ENCODE results near the gene CCL7. TPM values are rescaled to one million over a fixed set of nuclear protein-coding genes. Genes with fewer than 3 reads are reported as not detected.

The CCL7 gene
- polyA plus RNA-seq, 4 donors: 0.15 TPM; not detected in 3

DNA sequence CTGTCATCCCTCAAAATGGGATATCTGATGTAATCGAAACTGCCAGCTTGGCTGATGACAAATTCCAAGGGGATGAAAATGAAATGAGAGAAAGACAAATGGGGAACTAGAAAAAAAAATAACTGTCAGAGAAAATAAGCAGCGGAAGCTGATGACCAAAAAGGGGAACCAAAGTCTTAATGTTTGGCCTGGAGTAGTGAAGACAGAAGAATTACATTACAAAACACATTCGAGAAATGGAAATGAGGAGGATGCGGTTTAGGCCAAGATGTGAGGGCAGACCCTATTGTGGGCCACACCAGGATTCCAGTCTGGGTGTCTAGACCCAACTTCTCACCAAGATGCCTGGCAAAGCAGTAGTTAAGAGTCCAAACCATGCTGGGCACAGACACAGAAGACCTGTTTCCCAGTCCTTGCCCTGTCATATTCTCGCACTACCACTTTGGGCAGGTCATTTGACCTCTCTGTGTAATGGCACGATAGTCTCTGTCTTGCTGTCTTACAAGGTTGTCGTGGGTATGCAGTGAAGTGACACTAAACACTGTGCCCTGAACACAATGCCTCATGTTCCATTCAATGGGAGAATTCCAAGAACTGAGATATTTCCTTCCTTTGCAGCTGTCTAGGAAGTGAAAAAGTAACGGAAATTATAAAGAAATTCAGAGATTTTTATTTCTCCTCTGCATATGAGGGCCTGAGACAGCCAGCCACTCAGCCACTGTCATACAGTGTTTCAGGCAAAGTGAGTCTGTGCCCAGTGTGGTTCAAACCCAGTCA lies 27.2 kb upstream of the CCL7 start:
- DNase-seq: no peak
- Histone ChIP-seq H3K4me1 (ENCODE audit: control insufficient read depth in 3 of 3, insufficient read depth in 2 of 3, low read depth in 1 of 3, low read length in 2 of 3) (peaks cover 0 to 23% (median 0%) of the 10 kb centered on the region in 3 donors), H3K27ac (ENCODE audit: low read depth in 1 of 3, low read length in 2 of 3) (peak overlapping the region in 1 of 3 donors; percentile 61), H3K4me3 (ENCODE audit: low read depth in 1 of 3, low read length in 3 of 3) (no peak overlapping the region), H3K9me3 (ENCODE audit: control insufficient read depth in 2 of 2, insufficient read depth in 1 of 2, low read depth in 1 of 2, low read length in 1 of 2) (no peaks in the 10 kb centered on the region), H3K36me3 (ENCODE audit: control insufficient read depth in 3 of 3, insufficient read depth in 2 of 3, low read depth in 1 of 3, low read length in 3 of 3) (no peaks in the 10 kb centered on the region), H3K27me3 (ENCODE audit: control insufficient read depth in 3 of 3, insufficient read depth in 3 of 3, low read length in 3 of 3) (no peaks in the 10 kb centered on the region)
- FAIRE-seq: no peak
- WGBS, 3 donors: 67 to 89% (median 79%) methylated on average over 8 of the region's 8 CpGs

DNA sequence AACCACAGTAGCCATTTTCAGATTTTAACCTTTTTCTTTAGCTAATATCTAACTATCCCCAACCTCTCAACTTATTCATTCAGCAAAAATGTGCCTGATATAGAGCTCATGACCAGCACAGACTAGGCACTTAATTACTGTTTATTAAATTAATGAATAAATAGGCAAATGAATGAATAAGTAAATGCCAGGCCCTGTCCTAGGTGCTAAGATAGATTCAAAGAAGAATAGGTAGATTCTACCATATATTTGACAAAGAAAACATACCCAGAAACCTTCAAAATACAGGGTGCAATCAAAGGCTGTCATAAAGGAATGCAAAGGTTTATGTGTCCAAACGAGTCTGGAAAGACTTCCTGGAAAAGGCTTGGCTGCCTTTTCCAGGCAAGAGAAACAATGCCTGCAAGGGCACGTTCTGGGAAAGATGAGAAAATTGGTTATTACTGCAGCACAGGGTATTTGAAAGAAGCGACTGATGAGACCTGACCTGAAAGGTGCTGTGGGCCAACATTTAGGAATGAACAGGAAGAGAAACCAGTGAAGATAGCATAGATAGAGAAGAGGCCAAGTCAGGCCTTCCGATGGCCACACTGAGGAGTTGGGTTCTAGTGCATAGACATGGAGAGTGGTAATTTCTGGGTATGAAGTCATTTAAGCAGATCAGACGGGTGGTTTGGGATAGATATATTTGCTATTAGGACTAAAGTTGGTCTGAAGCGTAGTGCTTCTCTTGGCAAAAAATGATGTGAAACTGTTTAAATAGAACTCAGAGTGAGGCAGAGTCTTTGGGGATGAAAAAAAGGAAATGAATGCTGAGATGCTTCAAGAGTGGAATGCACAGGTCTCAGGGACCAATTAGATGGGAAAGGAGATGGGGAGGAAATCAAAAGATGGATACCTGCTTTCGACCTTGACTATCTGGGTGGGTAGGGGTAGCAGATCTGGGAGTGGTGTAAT lies 26.4 kb upstream of the CCL7 start:
- FAIRE-seq (no peak), DNase-seq (no peak)
- Histone ChIP-seq H3K4me3 (ENCODE audit: low read depth in 1 of 3, low read length in 3 of 3) (no peak overlapping the region), H3K27me3 (ENCODE audit: control insufficient read depth in 3 of 3, insufficient read depth in 3 of 3, low read length in 3 of 3) (no peaks in the 10 kb centered on the region), H3K9me3 (ENCODE audit: control insufficient read depth in 2 of 2, insufficient read depth in 1 of 2, low read depth in 1 of 2, low read length in 1 of 2) (no peaks in the 10 kb centered on the region), H3K27ac (ENCODE audit: low read depth in 1 of 3, low read length in 2 of 3) (peak overlapping the region in 1 of 3 donors; percentile 61), H3K36me3 (ENCODE audit: control insufficient read depth in 3 of 3, insufficient read depth in 2 of 3, low read depth in 1 of 3, low read length in 3 of 3) (no peaks in the 10 kb centered on the region), H3K4me1 (ENCODE audit: control insufficient read depth in 3 of 3, insufficient read depth in 2 of 3, low read depth in 1 of 3, low read length in 2 of 3) (peaks cover 0 to 29% (median 1%) of the 10 kb centered on the region in 3 donors)
- 66 to 73% (median 68%) methylated on average over 7 of the region's 7 CpGs for WGBS, 3 donors

DNA sequence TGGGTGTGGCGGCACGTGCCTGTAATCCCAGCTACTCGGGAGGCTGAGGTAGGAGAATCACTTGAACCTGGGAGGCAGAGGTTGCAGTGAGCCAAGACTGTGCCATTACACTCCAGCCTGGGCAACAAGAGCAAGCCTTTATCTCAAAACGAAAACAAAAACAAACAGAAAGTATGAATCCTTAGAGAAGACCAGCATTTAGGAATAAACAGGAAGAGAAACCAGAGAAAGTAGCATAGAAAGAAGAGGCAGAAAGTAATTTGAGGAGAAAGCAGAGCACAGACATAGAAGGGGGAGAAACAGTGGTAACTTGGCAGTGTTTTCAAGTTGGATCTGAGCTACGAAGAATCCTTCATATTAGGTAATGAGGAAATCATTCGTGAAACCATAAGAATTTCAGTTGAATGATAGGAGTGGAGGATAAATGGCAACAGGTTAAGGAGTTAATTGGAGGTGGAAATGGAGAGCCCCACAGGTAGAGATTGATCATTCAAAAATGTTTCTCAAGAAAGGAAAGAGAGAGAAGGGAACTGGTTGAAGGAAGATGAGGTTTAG lies 24.6 kb upstream of the CCL7 start:
- peaks cover 0 to 41% (median 8%) of the 10 kb centered on the region in 3 donors for H3K4me1 ChIP-seq (ENCODE audit: control insufficient read depth in 3 of 3, insufficient read depth in 2 of 3, low read depth in 1 of 3, low read length in 2 of 3)
- 69 to 89% (median 71%) methylated on average over 6 of the region's 6 CpGs for WGBS, 3 donors
- H3K27ac ChIP-seq (ENCODE audit: low read depth in 1 of 3, low read length in 2 of 3): no peak overlapping the region
- no peaks in the 10 kb centered on the region for H3K27me3 ChIP-seq (ENCODE audit: control insufficient read depth in 3 of 3, insufficient read depth in 3 of 3, low read length in 3 of 3)
- H3K4me3 ChIP-seq (ENCODE audit: low read depth in 1 of 3, low read length in 3 of 3): no peak overlapping the region
- H3K36me3 ChIP-seq (ENCODE audit: control insufficient read depth in 3 of 3, insufficient read depth in 2 of 3, low read depth in 1 of 3, low read length in 3 of 3): no peaks in the 10 kb centered on the region
- H3K9me3 ChIP-seq (ENCODE audit: control insufficient read depth in 2 of 2, insufficient read depth in 1 of 2, low read depth in 1 of 2, low read length in 1 of 2): no peaks in the 10 kb centered on the region
- DNase-seq (no peak), FAIRE-seq (no peak)

DNA sequence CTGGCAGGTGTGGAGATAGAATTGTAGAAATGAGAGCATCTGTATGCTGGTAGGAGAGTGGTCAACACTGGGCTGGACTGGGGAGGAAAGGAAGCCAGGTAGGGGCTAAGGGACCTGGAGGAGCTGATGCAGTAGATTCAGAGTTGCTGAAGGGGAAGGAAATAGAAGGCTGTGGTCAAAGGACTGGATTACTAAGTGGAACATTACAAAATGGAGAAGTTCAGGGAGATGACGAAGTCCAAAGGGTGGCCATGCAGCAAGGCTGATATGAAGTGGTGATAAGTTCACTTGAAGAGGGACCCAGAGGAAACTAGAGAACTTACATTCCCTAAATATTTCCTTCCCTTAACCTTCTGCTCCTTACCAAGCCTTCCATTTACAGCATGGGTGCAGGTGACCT lies 23.6 kb upstream of the CCL7 start:
- H3K36me3 ChIP-seq (ENCODE audit: control insufficient read depth in 3 of 3, insufficient read depth in 2 of 3, low read depth in 1 of 3, low read length in 3 of 3): no peaks in the 10 kb centered on the region
- WGBS, 3 donors: 68 to 77% (median 74%) methylated on average over 1 of the region's 1 CpG
- no peaks in the 10 kb centered on the region for H3K27me3 ChIP-seq (ENCODE audit: control insufficient read depth in 3 of 3, insufficient read depth in 3 of 3, low read length in 3 of 3)
- H3K9me3 ChIP-seq (ENCODE audit: control insufficient read depth in 2 of 2, insufficient read depth in 1 of 2, low read depth in 1 of 2, low read length in 1 of 2): no peaks in the 10 kb centered on the region
- H3K4me1 ChIP-seq (ENCODE audit: control insufficient read depth in 3 of 3, insufficient read depth in 2 of 3, low read depth in 1 of 3, low read length in 2 of 3): peaks cover 0 to 50% (median 8%) of the 10 kb centered on the region in 3 donors
- H3K27ac ChIP-seq (ENCODE audit: low read depth in 1 of 3, low read length in 2 of 3): peak overlapping the region in 1 of 3 donors; percentile 32
- peak in 1 of 2 donors; percentile 36 for DNase-seq
- FAIRE-seq: no peak
- no peak overlapping the region for H3K4me3 ChIP-seq (ENCODE audit: low read depth in 1 of 3, low read length in 3 of 3)

DNA sequence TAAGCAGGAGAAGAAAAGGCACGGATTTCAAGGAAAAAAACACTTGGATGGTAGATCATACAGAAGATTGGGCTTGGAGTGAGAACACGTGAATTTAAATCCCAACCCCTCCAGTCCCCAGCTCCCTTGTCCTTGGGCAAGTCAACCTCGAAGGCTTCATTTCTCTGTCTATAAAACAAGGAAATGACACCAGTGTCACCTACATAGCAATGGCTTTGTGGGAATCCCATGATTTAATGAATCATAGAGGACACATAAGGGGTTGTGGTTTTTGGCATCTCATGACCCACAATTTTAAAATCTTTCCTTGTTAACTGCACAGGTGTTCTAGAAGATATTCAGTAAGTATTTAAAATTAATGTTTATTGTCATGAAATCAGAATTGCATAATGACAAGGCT lies 23.1 kb upstream of the CCL7 start:
- Histone ChIP-seq H3K27me3 (ENCODE audit: control insufficient read depth in 3 of 3, insufficient read depth in 3 of 3, low read length in 3 of 3) (no peaks in the 10 kb centered on the region), H3K27ac (ENCODE audit: low read depth in 1 of 3, low read length in 2 of 3) (peak overlapping the region in 1 of 3 donors; percentile 32), H3K4me1 (ENCODE audit: control insufficient read depth in 3 of 3, insufficient read depth in 2 of 3, low read depth in 1 of 3, low read length in 2 of 3) (peaks cover 0 to 53% (median 8%) of the 10 kb centered on the region in 3 donors), H3K4me3 (ENCODE audit: low read depth in 1 of 3, low read length in 3 of 3) (no peak overlapping the region), H3K36me3 (ENCODE audit: control insufficient read depth in 3 of 3, insufficient read depth in 2 of 3, low read depth in 1 of 3, low read length in 3 of 3) (no peaks in the 10 kb centered on the region), H3K9me3 (ENCODE audit: control insufficient read depth in 2 of 2, insufficient read depth in 1 of 2, low read depth in 1 of 2, low read length in 1 of 2) (no peaks in the 10 kb centered on the region)
- 71 to 88% (median 77%) methylated on average over 3 of the region's 3 CpGs for WGBS, 3 donors
- no peak for DNase-seq
- FAIRE-seq: no peak

DNA sequence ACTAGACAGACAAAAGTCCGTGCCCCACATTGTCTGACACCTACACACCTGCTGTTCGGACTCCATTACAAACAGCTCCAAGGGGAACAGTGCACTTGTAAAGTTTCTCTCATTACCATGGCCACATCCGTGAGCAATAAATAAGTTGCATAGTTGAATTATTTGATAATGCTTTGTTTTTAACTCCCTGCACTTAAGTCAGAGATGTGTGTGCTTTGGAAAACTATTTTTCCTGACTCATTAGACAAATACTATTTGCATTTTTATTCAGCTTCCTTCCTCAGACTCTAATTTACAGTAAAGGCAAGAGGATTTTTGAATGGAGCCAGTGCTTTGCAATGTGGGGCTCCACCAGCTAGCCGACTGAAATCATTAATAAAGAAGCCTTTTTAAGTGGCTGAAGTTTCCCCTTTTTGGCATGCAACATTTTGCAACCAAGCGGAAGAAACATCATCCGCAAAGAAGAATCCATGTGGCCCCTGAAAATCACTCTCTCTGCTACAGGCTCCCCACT lies 21.5 kb upstream of the CCL7 start:
- Histone ChIP-seq H3K27ac (ENCODE audit: low read depth in 1 of 3, low read length in 2 of 3) (peak overlapping the region in 1 of 3 donors; percentile 46), H3K4me3 (ENCODE audit: low read depth in 1 of 3, low read length in 3 of 3) (no peak overlapping the region), H3K36me3 (ENCODE audit: control insufficient read depth in 3 of 3, insufficient read depth in 2 of 3, low read depth in 1 of 3, low read length in 3 of 3) (no peaks in the 10 kb centered on the region), H3K4me1 (ENCODE audit: control insufficient read depth in 3 of 3, insufficient read depth in 2 of 3, low read depth in 1 of 3, low read length in 2 of 3) (peaks cover 0 to 69% (median 10%) of the 10 kb centered on the region in 3 donors), H3K27me3 (ENCODE audit: control insufficient read depth in 3 of 3, insufficient read depth in 3 of 3, low read length in 3 of 3) (no peaks in the 10 kb centered on the region), H3K9me3 (ENCODE audit: control insufficient read depth in 2 of 2, insufficient read depth in 1 of 2, low read depth in 1 of 2, low read length in 1 of 2) (no peaks in the 10 kb centered on the region)
- FAIRE-seq (no peak), DNase-seq (peak; percentile 10 to 48)
- 26 to 36% (median 32%) methylated on average over 6 of the region's 6 CpGs for WGBS, 3 donors

DNA sequence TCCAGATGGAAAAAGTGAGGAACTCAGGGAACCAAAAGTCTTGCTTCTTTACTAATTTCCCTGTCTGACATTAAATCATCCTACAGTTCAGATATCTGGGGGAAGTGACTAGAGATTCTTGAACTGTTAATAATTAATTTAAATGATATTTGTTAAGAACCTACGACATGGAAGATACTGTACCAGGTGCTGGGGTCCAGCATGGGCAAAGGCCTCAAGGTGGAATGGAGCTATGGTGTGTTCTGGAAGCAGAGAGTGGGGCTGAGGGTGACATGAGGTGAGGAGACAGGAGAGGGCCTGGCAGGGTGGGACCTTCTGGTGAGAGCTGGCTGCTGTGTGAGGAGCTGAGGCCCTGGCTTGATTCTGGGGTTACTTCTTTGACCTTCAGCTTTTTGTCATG lies 21.0 kb upstream of the CCL7 start:
- DNase-seq (peak; percentile 13 to 71), FAIRE-seq (no peak)
- Histone ChIP-seq H3K4me3 (ENCODE audit: low read depth in 1 of 3, low read length in 3 of 3) (no peak overlapping the region), H3K9me3 (ENCODE audit: control insufficient read depth in 2 of 2, insufficient read depth in 1 of 2, low read depth in 1 of 2, low read length in 1 of 2) (no peaks in the 10 kb centered on the region), H3K36me3 (ENCODE audit: control insufficient read depth in 3 of 3, insufficient read depth in 2 of 3, low read depth in 1 of 3, low read length in 3 of 3) (no peaks in the 10 kb centered on the region), H3K27me3 (ENCODE audit: control insufficient read depth in 3 of 3, insufficient read depth in 3 of 3, low read length in 3 of 3) (no peaks in the 10 kb centered on the region), H3K27ac (ENCODE audit: low read depth in 1 of 3, low read length in 2 of 3) (peak overlapping the region in 2 of 3 donors; percentile 46 to 55), H3K4me1 (ENCODE audit: control insufficient read depth in 3 of 3, insufficient read depth in 2 of 3, low read depth in 1 of 3, low read length in 2 of 3) (peaks cover 0 to 71% (median 10%) of the 10 kb centered on the region in 3 donors)
- 8 to 51% (median 18%) methylated on average over 1 of the region's 1 CpG for WGBS, 3 donors

DNA sequence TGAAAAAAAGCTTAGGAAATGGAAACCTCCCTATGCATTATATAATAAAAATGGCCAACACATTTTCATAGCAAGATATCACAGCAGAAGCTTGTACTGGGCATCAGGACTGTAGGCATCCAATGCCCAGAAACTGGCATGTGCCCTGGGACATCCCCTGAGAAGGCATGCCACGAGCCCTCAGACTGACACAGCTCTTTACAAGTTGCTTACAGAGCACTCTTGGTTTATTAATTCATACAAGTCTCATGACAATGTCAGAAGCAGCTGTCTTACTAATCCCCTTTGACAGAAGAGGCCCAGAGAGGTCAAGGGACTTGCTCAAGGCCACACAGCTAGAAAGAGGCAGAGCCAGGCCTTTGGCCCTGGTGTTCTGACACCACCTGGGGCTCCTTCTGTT lies 20.5 kb upstream of the CCL7 start:
- Histone ChIP-seq H3K27ac (ENCODE audit: low read depth in 1 of 3, low read length in 2 of 3) (peak overlapping the region in 1 of 3 donors; percentile 46), H3K4me3 (ENCODE audit: low read depth in 1 of 3, low read length in 3 of 3) (no peak overlapping the region), H3K27me3 (ENCODE audit: control insufficient read depth in 3 of 3, insufficient read depth in 3 of 3, low read length in 3 of 3) (no peaks in the 10 kb centered on the region), H3K4me1 (ENCODE audit: control insufficient read depth in 3 of 3, insufficient read depth in 2 of 3, low read depth in 1 of 3, low read length in 2 of 3) (peaks cover 0 to 75% (median 10%) of the 10 kb centered on the region in 3 donors), H3K36me3 (ENCODE audit: control insufficient read depth in 3 of 3, insufficient read depth in 2 of 3, low read depth in 1 of 3, low read length in 3 of 3) (no peaks in the 10 kb centered on the region), H3K9me3 (ENCODE audit: control insufficient read depth in 2 of 2, insufficient read depth in 1 of 2, low read depth in 1 of 2, low read length in 1 of 2) (no peaks in the 10 kb centered on the region)
- no peak for FAIRE-seq
- WGBS, 3 donors: 35 to 56% (median 51%) methylated on average over 1 of the region's 1 CpG
- no peak for DNase-seq
